ENCODE measurements around the gene IFNA5. TPM values are rescaled to one million over a fixed set of nuclear protein-coding genes. Genes with fewer than 3 reads are reported as not detected.

Gene IFNA5
- total RNA-seq = not detected in 2 replicates

GRCh38 chr9:21305213-21305612 is at the start of gene IFNA5:
TSS of gene IFNA5 (minus strand) at chr9:21305313. CDS start at chr9:21305256, 57 bp downstream.

GRCh38 chr9:21350787-21351186 is 45.7 kb upstream of the IFNA5 start, which contains the start of gene IFNA6:
TSS of gene IFNA6 (minus strand) at chr9:21350887. CDS start at chr9:21350887, 0 bp downstream.

DNA sequence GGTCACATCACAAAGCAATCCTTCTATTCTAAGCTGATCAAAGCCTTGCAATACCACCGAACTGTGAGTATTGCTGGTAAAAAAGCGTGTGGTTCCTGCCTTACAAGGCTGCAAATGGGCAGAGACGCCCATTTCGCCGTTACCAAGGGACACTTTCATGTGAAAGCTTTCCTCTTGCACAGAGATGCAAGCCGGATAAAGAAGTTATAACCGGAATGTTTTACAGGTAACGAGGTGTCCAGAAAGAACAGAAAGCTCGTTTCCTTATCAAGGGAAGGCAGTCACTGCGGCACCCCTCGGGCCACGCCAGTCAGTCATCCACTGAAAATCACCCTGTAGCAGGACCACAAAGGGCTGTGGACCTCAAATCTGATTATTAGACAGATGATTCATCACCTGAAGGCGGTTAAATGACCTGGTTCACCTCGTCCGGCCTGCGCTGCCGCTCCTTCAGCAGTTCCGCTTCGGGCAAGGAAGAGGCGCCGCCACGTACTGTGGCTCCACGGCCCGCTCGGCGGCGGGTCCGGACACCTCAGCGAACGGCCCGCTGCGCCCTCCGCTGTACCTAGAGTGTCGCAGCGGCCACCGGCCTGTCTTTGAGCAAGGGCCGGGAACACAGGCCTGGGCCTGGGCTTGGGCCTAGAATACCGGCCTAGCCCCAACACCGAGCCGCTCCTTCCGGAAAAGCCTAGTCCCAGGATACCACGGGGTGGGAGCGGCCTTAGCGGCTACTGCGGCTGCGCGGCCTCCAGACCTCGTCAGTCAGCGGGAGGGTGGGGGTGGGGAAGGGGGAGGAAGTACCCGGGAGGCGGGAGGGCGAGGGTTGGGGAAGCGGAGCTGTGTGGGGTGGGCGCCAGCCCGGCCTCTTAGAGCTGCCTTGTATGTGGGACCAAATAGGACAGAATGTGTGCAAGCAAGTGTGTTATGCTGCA is 29.9 kb upstream of the IFNA5 start, which contains the start of gene KLHL9:
TSS of gene KLHL9 (minus strand) at position 704 of the 932 bp plus-strand sequence. CDS start at position 159, 545 bp downstream.

Other genes with a start within 250 kb of the IFNA5 start
- gene IFNB1, start 227.4 kb downstream of the IFNA5 start, total RNA-seq = under 0.01 TPM in 1 of 2 replicates, not detected in the other
- not detected in 2 replicates for gene IFNW1, start 163.5 kb downstream of the IFNA5 start, total RNA-seq
- not detected in 2 replicates for gene IFNA21, start 138.7 kb downstream of the IFNA5 start, total RNA-seq
- gene IFNA4, start 117.7 kb downstream of the IFNA5 start, total RNA-seq = not detected in 2 replicates
- gene IFNA7, start 103.1 kb downstream of the IFNA5 start, total RNA-seq = not detected in 2 replicates
- gene IFNA10, start 98.2 kb downstream of the IFNA5 start, total RNA-seq = not detected in 2 replicates
- gene IFNA16, start 88.0 kb downstream of the IFNA5 start, total RNA-seq = not detected in 2 replicates
- gene IFNA17, start 77.1 kb downstream of the IFNA5 start, total RNA-seq = not detected in 2 replicates
- gene IFNA14, start 65.3 kb downstream of the IFNA5 start, total RNA-seq = not detected in 2 replicates
- 33.5 and 47.5 TPM in 2 replicates for gene KLHL9, start 30.1 kb upstream of the IFNA5 start, total RNA-seq
- not detected in 2 replicates for gene IFNA6, start 45.6 kb upstream of the IFNA5 start, total RNA-seq
- gene IFNA13, start 62.7 kb upstream of the IFNA5 start, total RNA-seq = not detected in 2 replicates
- not detected in 2 replicates for gene IFNA2, start 80.1 kb upstream of the IFNA5 start, total RNA-seq
- gene IFNA8, start 103.8 kb upstream of the IFNA5 start, total RNA-seq = not detected in 2 replicates
- not detected in 2 replicates for gene IFNA1, start 135.1 kb upstream of the IFNA5 start, total RNA-seq
- 3.4 and 22.5 TPM in 2 replicates for gene IFNE, start 177.0 kb upstream of the IFNA5 start, total RNA-seq